WTC11 (cell line): ENCODE measurements around the gene MRPL20. TPM values are rescaled to one million over a fixed set of nuclear protein-coding genes. Genes with fewer than 3 reads are reported as not detected.

Experiments
- AR ChIP-seq: fragments of 250-450 bp; sonication (Bioruptor Pico); IDR thresholded peaks from 2 replicates; pipeline ENCODE4 v1.9.0; 2021; ENCODE audit warnings: mild to moderate bottlenecking
- ARID4B ChIP-seq: sonication (generic); formaldehyde crosslinking; IDR thresholded peaks from 2 replicates; pipeline ENCODE4 v1.8.0; 2023; ENCODE audit warnings: missing genetic modification reagents, mild to moderate bottlenecking, borderline replicate concordance
- CREB1 ChIP-seq: sonication (generic); formaldehyde crosslinking; IDR thresholded peaks from 2 replicates; pipeline ENCODE4 v1.8.0; 2023; ENCODE audit warnings: mild to moderate bottlenecking, missing genetic modification reagents
- E2F5 ChIP-seq: sonication (generic); formaldehyde crosslinking; IDR thresholded peaks from 2 replicates; pipeline ENCODE4 v1.8.1; 2022; ENCODE audit warnings: mild to moderate bottlenecking, moderate library complexity, missing genetic modification reagents
- ESRRA ChIP-seq: sonication (generic); formaldehyde crosslinking; IDR thresholded peaks from 2 replicates; pipeline ENCODE4 v1.8.1; 2022; ENCODE audit warnings: mild to moderate bottlenecking, missing genetic modification reagents, borderline replicate concordance
- FOXK1 ChIP-seq: sonication (generic); formaldehyde crosslinking; IDR thresholded peaks from 2 replicates; pipeline ENCODE4 v1.8.0; 2022; ENCODE audit warnings: mild to moderate bottlenecking, moderate library complexity, missing genetic modification reagents
- GTF2I ChIP-seq: fragments of 250-450 bp; sonication (Bioruptor Pico); conservative IDR thresholded peaks from 2 replicates; pipeline ENCODE4 v1.4.0; 2021; ENCODE audit warnings: mild to moderate bottlenecking
- HMGA2 ChIP-seq: fragments of 250-450 bp; sonication (Bioruptor Pico); IDR thresholded peaks from 2 replicates; pipeline ENCODE4 v1.4.0; 2021; ENCODE audit warnings: mild to moderate bottlenecking, moderate library complexity
- JUN ChIP-seq: sonication (generic); formaldehyde crosslinking; IDR thresholded peaks from 2 replicates; pipeline ENCODE4 v1.8.0; 2023; ENCODE audit warnings: mild to moderate bottlenecking, missing genetic modification reagents
- MXD4 ChIP-seq: fragments of 250-450 bp; sonication (Bioruptor Pico); IDR thresholded peaks from 2 replicates; pipeline ENCODE4 v1.8.0; 2021; ENCODE audit warnings: mild to moderate bottlenecking, moderate library complexity, borderline replicate concordance
- NFE2L1 ChIP-seq: sonication (generic); formaldehyde crosslinking; IDR thresholded peaks from 2 replicates; pipeline ENCODE4 v1.8.1; 2023; ENCODE audit warnings: missing genetic modification reagents
- NFYB ChIP-seq: sonication (generic); formaldehyde crosslinking; conservative IDR thresholded peaks from 2 replicates; pipeline ENCODE4 v1.8.0; 2022; ENCODE audit warnings: low read depth, missing genetic modification reagents
- NR1H2 ChIP-seq: sonication (generic); formaldehyde crosslinking; IDR thresholded peaks from 2 replicates; pipeline ENCODE4 v1.9.0; 2021; ENCODE audit warnings: mild to moderate bottlenecking, moderate library complexity, missing genetic modification reagents
- NR3C1 ChIP-seq: sonication (generic); formaldehyde crosslinking; conservative IDR thresholded peaks from 2 replicates; pipeline ENCODE4 v1.8.1; 2023; ENCODE audit warnings: low read depth, mild to moderate bottlenecking, missing genetic modification reagents
- OVOL2 ChIP-seq: fragments of 250-450 bp; sonication (Bioruptor Pico); IDR thresholded peaks from 2 replicates; pipeline ENCODE4 v1.9.0; 2021; ENCODE audit warnings: mild to moderate bottlenecking, borderline replicate concordance
- PREB ChIP-seq: sonication (generic); formaldehyde crosslinking; IDR thresholded peaks from 2 replicates; pipeline ENCODE4 v1.8.1; 2022; ENCODE audit warnings: mild to moderate bottlenecking, missing genetic modification reagents, moderate library complexity, borderline replicate concordance
- SMAD4 ChIP-seq: sonication (generic); formaldehyde crosslinking; IDR thresholded peaks from 2 replicates; pipeline ENCODE4 v1.8.0; 2022; ENCODE audit warnings: mild to moderate bottlenecking, missing genetic modification reagents
- TEAD1 ChIP-seq: sonication (generic); formaldehyde crosslinking; IDR thresholded peaks from 2 replicates; pipeline ENCODE4 v1.8.0; 2022; ENCODE audit warnings: mild to moderate bottlenecking, missing genetic modification reagents
- TP53 ChIP-seq: sonication (generic); formaldehyde crosslinking; IDR thresholded peaks from 2 replicates; pipeline ENCODE4 v1.8.1; 2023; ENCODE audit warnings: mild to moderate bottlenecking, missing genetic modification reagents
- ZBTB21 ChIP-seq: sonication (generic); formaldehyde crosslinking; IDR thresholded peaks from 2 replicates; pipeline ENCODE4 v1.8.1; 2023; ENCODE audit warnings: mild to moderate bottlenecking, missing genetic modification reagents, borderline replicate concordance
- ZNF232 ChIP-seq: sonication (generic); formaldehyde crosslinking; IDR thresholded peaks from 2 replicates; pipeline ENCODE4 v1.8.0; 2022; ENCODE audit warnings: mild to moderate bottlenecking, missing genetic modification reagents
- ZNF317 ChIP-seq: sonication (generic); formaldehyde crosslinking; IDR thresholded peaks from 2 replicates; pipeline ENCODE4 v1.8.1; 2023; ENCODE audit warnings: low read depth, mild to moderate bottlenecking, moderate library complexity, missing genetic modification reagents, borderline replicate concordance
- ZNF396 ChIP-seq: fragments of 250-450 bp; sonication (Bioruptor Pico); IDR thresholded peaks from 2 replicates; pipeline ENCODE4 v1.8.0; 2021; ENCODE audit warnings: mild to moderate bottlenecking, moderate library complexity, borderline replicate concordance
- ZNF416 ChIP-seq: fragments of 250-450 bp; sonication (Bioruptor Pico); IDR thresholded peaks from 2 replicates; pipeline ENCODE4 v1.9.0; 2021; ENCODE audit warnings: mild to moderate bottlenecking, inconsistent platforms
- ZNF671 ChIP-seq: fragments of 250-450 bp; sonication (Bioruptor Pico); IDR thresholded peaks from 2 replicates; pipeline ENCODE4 v1.8.0; 2021; ENCODE audit warnings: mild to moderate bottlenecking
- total RNA-seq: library from RNA; stranded (reverse); gene quantifications from 3 replicates; pipeline ENCODE4 v1.2.3, GENCODE V29; 2021
- TF ChIP-seq, protein P1 (sequence below): sonication (generic); formaldehyde crosslinking; IDR thresholded peaks from 2 replicates; pipeline ENCODE4 v1.8.0; 2022; ENCODE audit warnings: mild to moderate bottlenecking, missing genetic modification reagents
- TF ChIP-seq, protein P2 (sequence below): sonication (generic); formaldehyde crosslinking; conservative IDR thresholded peaks from 2 replicates; pipeline ENCODE4 v1.8.1; 2023; ENCODE audit warnings: mild to moderate bottlenecking, low read depth, missing genetic modification reagents, moderate library complexity

The MRPL20 gene
- total RNA-seq, 1 experiment from 2014 or later: 156 TPM

GRCh38 chr1:1374929-1375662, 32.0 kb downstream of the MRPL20 start, which contains the start of gene AURKAIP1 (continued):
- TF ChIP-seq ARID4B (peak; percentile 85; the same call in 1 of the 2 replicates), HMGA2 (CRISPR knock-in tag) (no peak), ZBTB21 (CRISPR knock-in tag) (no peak), NR3C1 (no peak), TEAD1 (CRISPR knock-in tag) (no peak; the same call in 1 of the 2 replicates), AR (no peak), E2F5 (peak; percentile 86), PREB (CRISPR knock-in tag) (peak; percentile 17; the same call in 1 of the 2 replicates), ESRRA (CRISPR knock-in tag) (peak; percentile 62; the same call in 1 of the 2 replicates), JUN (CRISPR knock-in tag) (peak; percentile 59; the same call in 1 of the 2 replicates), CREB1 (CRISPR knock-in tag) (peak; percentile 23; the same call in 1 of the 2 replicates), ZNF396 (CRISPR knock-in tag) (no peak), ZNF317 (0 out of 2 replicates have a peak, but pooled peaks have one; percentile 27), ZNF232 (0 out of 2 replicates have a peak, but pooled peaks have one; percentile 30), FOXK1 (CRISPR knock-in tag) (peak; percentile 94), SMAD4 (CRISPR knock-in tag) (no peak; the same call in 1 of the 2 replicates), MXD4 (CRISPR knock-in tag) (no peak), GTF2I (CRISPR knock-in tag) (no peak), ZNF416 (CRISPR knock-in tag) (no peak), NR1H2 (CRISPR knock-in tag) (no peak), OVOL2 (CRISPR knock-in tag) (no peak), NFE2L1 (CRISPR knock-in tag) (no peak), TP53 (no peak), ZNF671 (CRISPR knock-in tag) (no peak), NFYB (CRISPR knock-in tag) (0 out of 2 replicates have a peak, but pooled peaks have one; percentile 25)
- TF ChIP-seq, protein P1, sequence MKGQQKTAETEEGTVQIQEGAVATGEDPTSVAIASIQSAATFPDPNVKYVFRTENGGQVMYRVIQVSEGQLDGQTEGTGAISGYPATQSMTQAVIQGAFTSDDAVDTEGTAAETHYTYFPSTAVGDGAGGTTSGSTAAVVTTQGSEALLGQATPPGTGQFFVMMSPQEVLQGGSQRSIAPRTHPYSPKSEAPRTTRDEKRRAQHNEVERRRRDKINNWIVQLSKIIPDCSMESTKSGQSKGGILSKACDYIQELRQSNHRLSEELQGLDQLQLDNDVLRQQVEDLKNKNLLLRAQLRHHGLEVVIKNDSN (CRISPR knock-in tag): peak; percentile 51; the same call in 1 of the 2 replicates
- TF ChIP-seq, protein P2, sequence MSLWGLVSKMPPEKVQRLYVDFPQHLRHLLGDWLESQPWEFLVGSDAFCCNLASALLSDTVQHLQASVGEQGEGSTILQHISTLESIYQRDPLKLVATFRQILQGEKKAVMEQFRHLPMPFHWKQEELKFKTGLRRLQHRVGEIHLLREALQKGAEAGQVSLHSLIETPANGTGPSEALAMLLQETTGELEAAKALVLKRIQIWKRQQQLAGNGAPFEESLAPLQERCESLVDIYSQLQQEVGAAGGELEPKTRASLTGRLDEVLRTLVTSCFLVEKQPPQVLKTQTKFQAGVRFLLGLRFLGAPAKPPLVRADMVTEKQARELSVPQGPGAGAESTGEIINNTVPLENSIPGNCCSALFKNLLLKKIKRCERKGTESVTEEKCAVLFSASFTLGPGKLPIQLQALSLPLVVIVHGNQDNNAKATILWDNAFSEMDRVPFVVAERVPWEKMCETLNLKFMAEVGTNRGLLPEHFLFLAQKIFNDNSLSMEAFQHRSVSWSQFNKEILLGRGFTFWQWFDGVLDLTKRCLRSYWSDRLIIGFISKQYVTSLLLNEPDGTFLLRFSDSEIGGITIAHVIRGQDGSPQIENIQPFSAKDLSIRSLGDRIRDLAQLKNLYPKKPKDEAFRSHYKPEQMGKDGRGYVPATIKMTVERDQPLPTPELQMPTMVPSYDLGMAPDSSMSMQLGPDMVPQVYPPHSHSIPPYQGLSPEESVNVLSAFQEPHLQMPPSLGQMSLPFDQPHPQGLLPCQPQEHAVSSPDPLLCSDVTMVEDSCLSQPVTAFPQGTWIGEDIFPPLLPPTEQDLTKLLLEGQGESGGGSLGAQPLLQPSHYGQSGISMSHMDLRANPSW: no peak
